BLaER1 (cell line): ENCODE measurements around the gene SYTL1.

Experiments
- H3K27ac ChIP-seq: shearing (Covaris generic); formaldehyde crosslinking; 2 replicates; pipeline ENCODE4 v1.8.1; 2022
- H3K27me3 ChIP-seq: shearing (Covaris generic); formaldehyde crosslinking; 2 replicates; pipeline ENCODE4 v1.8.1; 2022
- H3K36me3 ChIP-seq: shearing (Covaris generic); formaldehyde crosslinking; 2 replicates; pipeline ENCODE4 v1.8.1; 2022
- H3K4me1 ChIP-seq: shearing (Covaris generic); formaldehyde crosslinking; 2 replicates; pipeline ENCODE4 v1.8.1; 2022
- H3K4me2 ChIP-seq: shearing (Covaris generic); formaldehyde crosslinking; 2 replicates; pipeline ENCODE4 v1.8.1; 2022
- H3K4me3 ChIP-seq: shearing (Covaris generic); formaldehyde crosslinking; 2 replicates; pipeline ENCODE4 v1.8.1; 2022
- H3K9ac ChIP-seq: shearing (Covaris generic); formaldehyde crosslinking; 2 replicates; pipeline ENCODE4 v1.8.1; 2022
- H3K9me3 ChIP-seq: shearing (Covaris generic); formaldehyde crosslinking; 2 replicates; pipeline ENCODE4 v1.8.1; 2022
- H4K20me1 ChIP-seq: shearing (Covaris generic); formaldehyde crosslinking; 2 replicates; pipeline ENCODE4 v1.8.1; 2022
- Cebpa-rat ChIP-seq: shearing (Covaris generic); IDR thresholded peaks from 2 replicates; pipeline ENCODE4 v1.8.1; 2022

The SYTL1 gene

GRCh38 chr1:27345272-27345671 is 3.5 kb downstream of the SYTL1 start:
- Histone ChIP-seq H3K4me2 (peak overlapping the region; percentile 28), H3K4me1 (peaks cover 56% of the 10 kb centered on the region), H3K4me3 (no peak overlapping the region), H3K36me3 (peaks cover 52% of the 10 kb centered on the region), H3K9ac (no peak overlapping the region), H3K27me3 (no peaks in the 10 kb centered on the region), H3K9me3 (no peaks in the 10 kb centered on the region), H4K20me1 (peaks cover 6% of the 10 kb centered on the region; the same call in 1 of the 2 replicates), H3K27ac (0 out of 2 replicates have a peak overlapping the region, but pooled peaks have one; percentile 26)
- no peak for TF ChIP-seq Cebpa-rat

DNA sequence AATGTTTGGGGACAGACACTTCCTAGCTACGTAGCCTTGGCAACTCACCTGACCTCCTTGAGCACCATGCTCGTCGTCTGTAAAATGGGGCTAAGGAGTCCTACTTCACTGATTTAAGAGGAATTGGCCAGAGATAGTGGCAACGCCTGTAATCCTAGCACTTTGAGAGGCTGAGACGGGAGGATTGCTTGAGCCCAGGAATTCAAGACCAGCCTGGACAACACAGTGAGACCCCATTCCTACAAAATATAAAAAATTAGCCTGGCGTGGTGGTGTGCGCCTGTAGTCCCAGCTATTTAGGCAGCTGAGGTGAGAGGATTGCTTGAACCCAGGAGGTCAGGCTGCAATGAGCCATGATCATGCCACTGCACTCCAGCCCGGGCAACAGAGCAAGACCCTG is 4.5 kb downstream of the SYTL1 start:
- no peaks in the 10 kb centered on the region for H3K27me3 ChIP-seq
- H3K9me3 ChIP-seq: no peaks in the 10 kb centered on the region
- H3K27ac ChIP-seq: no peak overlapping the region
- peaks cover 6% of the 10 kb centered on the region; the same call in 1 of the 2 replicates for H4K20me1 ChIP-seq
- H3K4me3 ChIP-seq: no peak overlapping the region
- TF ChIP-seq Cebpa-rat: no peak
- H3K4me2 ChIP-seq: no peak overlapping the region
- no peak overlapping the region for H3K9ac ChIP-seq
- H3K36me3 ChIP-seq: peaks cover 63% of the 10 kb centered on the region
- peaks cover 45% of the 10 kb centered on the region for H3K4me1 ChIP-seq

- H3K4me3 ChIP-seq: no peak overlapping the region
- peaks cover 41% of the 10 kb centered on the region for H3K4me1 ChIP-seq
- no peaks in the 10 kb centered on the region for H3K9me3 ChIP-seq
- H3K4me2 ChIP-seq: no peak overlapping the region
- no peak overlapping the region for H3K9ac ChIP-seq
- no peak overlapping the region for H3K27ac ChIP-seq
- H3K27me3 ChIP-seq: no peaks in the 10 kb centered on the region
- H4K20me1 ChIP-seq: peaks cover 6% of the 10 kb centered on the region; the same call in 1 of the 2 replicates
- H3K36me3 ChIP-seq: peaks cover 69% of the 10 kb centered on the region
- no peak for TF ChIP-seq Cebpa-rat
Observed at GRCh38 chr1:27346991-27347624, 5.3 kb downstream of the SYTL1 start.

- Histone ChIP-seq H4K20me1 (peaks cover 6% of the 10 kb centered on the region; the same call in 1 of the 2 replicates), H3K4me1 (peaks cover 22% of the 10 kb centered on the region), H3K4me3 (no peak overlapping the region), H3K27me3 (no peaks in the 10 kb centered on the region), H3K36me3 (peaks cover 77% of the 10 kb centered on the region), H3K9me3 (no peaks in the 10 kb centered on the region), H3K9ac (0 out of 2 replicates have a peak overlapping the region, but pooled peaks have one; percentile 38), H3K4me2 (peak overlapping the region; percentile 56), H3K27ac (peak overlapping the region; percentile 38; the same call in 1 of the 2 replicates)
- no peak for TF ChIP-seq Cebpa-rat
Observed at GRCh38 chr1:27348861-27349783, 7.3 kb downstream of the SYTL1 start.

DNA sequence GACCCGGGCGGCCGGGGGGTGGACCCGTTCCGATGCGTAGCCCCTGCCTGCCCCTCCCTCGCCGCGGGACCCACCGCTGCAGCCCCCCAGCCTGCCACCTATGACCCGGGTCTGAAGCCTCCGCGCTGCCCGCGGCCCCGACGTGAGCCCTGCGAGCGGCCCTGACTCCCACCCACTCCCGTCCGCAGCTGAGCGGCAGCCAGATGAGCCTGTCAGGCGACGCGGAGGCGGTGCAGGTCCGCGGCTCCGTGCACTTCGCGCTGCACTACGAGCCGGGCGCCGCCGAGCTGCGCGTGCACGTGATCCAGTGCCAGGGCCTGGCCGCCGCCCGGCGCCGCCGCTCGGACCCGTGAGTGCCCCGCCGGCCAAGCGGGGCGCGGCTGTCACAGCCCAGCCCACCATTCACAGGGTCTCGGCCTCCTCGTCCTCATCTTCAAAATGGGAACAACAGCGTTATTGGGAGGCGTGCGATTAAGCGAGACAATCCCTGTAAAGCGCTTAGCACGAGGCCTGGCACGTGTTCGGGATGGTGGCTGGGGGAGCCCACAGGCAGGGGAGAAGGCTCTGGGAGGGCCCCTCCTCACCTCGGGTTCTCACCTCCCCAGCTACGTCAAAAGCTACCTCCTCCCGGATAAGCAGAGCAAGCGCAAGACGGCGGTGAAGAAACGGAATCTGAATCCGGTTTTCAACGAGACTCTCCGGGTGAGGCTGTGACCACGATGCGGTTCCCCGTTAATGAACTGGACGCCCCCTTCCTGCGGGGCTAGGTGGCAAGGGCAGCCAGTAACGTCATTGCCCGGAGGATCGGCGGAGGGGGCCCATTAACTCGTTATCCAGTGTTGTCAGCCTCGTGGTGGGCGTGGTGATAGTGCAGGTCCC is 8.2 kb downstream of the SYTL1 start:
- H3K9ac ChIP-seq: no peak overlapping the region
- H3K4me1 ChIP-seq: peaks cover 14% of the 10 kb centered on the region
- H4K20me1 ChIP-seq: peaks cover 4% of the 10 kb centered on the region; the same call in 1 of the 2 replicates
- no peak overlapping the region for H3K27ac ChIP-seq
- H3K4me3 ChIP-seq: no peak overlapping the region
- no peaks in the 10 kb centered on the region for H3K9me3 ChIP-seq
- no peak for TF ChIP-seq Cebpa-rat
- peaks cover 74% of the 10 kb centered on the region for H3K36me3 ChIP-seq
- H3K27me3 ChIP-seq: no peaks in the 10 kb centered on the region
- no peak overlapping the region for H3K4me2 ChIP-seq

DNA sequence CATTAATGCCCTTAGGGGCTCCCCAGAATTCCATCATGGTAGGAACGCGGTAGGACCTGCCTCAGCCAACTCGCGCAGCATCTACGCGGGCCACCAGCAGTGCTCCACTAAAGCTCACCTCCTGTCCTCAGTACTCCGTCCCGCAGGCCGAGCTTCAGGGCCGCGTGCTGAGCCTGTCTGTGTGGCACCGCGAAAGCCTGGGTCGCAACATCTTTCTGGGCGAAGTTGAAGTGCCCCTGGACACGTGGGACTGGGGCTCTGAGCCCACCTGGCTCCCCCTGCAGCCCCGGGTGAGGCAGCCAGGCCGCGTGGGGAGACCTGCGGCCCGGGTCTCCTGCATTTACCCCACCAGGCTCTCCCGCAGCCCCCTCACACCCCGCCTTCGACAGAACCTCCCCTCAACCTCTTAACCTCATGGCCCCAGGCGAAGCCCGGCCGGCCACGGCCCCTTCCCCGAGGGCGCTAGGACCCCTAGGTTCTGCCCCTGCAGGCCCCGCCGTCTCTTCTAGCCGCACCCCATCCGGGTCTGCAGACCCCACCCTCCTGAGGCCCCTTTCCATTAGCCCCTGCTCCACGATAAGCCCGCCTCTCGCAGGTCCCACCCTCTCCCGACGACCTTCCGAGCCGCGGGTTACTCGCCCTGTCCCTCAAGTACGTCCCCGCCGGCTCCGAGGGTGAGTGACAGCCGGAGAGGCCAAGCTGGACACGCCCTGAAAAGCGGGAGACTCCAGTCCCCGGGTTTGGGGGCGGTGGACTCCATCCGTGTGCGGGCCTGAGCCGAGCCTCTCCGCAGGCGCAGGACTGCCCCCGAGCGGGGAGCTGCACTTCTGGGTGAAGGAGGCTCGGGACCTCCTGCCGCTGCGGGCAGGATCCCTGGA is 9.1 kb downstream of the SYTL1 start:
- H3K9me3 ChIP-seq: no peaks in the 10 kb centered on the region
- no peak overlapping the region for H3K9ac ChIP-seq
- H3K4me1 ChIP-seq: peaks cover 14% of the 10 kb centered on the region
- no peak overlapping the region for H3K4me2 ChIP-seq
- no peak overlapping the region for H3K4me3 ChIP-seq
- no peaks in the 10 kb centered on the region for H4K20me1 ChIP-seq
- peaks cover 73% of the 10 kb centered on the region for H3K36me3 ChIP-seq
- no peaks in the 10 kb centered on the region for H3K27me3 ChIP-seq
- TF ChIP-seq Cebpa-rat: no peak
- no peak overlapping the region for H3K27ac ChIP-seq

- H3K27me3 ChIP-seq: no peaks in the 10 kb centered on the region
- H3K27ac ChIP-seq: no peak overlapping the region
- H4K20me1 ChIP-seq: no peaks in the 10 kb centered on the region
- H3K9me3 ChIP-seq: no peaks in the 10 kb centered on the region
- H3K4me1 ChIP-seq: peaks cover 21% of the 10 kb centered on the region
- TF ChIP-seq Cebpa-rat: no peak
- no peak overlapping the region for H3K9ac ChIP-seq
- no peak overlapping the region for H3K4me2 ChIP-seq
- H3K36me3 ChIP-seq: peaks cover 67% of the 10 kb centered on the region
- no peak overlapping the region for H3K4me3 ChIP-seq
Observed at GRCh38 chr1:27351541-27352107, 9.8 kb downstream of the SYTL1 start.

DNA sequence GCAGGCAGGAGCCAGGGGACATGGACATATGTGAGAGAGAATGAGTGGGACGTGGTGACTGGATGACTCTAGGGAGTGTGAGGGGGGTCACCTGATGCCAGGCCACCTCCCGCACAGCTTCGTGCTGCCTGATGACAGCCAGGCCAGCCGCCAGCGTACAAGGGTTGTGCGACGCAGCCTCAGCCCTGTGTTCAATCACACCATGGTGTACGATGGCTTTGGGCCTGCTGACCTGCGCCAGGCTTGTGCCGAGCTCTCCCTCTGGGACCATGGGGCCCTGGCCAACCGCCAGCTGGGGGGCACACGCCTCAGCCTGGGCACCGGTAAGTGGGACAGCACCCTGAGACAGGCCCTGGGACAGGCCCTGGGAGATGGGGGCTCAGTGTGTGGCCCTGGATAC is 11.3 kb downstream of the SYTL1 start:
- no peak overlapping the region for H3K4me2 ChIP-seq
- H3K36me3 ChIP-seq: peaks cover 52% of the 10 kb centered on the region
- no peak for TF ChIP-seq Cebpa-rat
- H3K27me3 ChIP-seq: no peaks in the 10 kb centered on the region
- H3K9ac ChIP-seq: 0 out of 2 replicates have a peak overlapping the region, but pooled peaks have one; percentile 15
- H4K20me1 ChIP-seq: no peaks in the 10 kb centered on the region
- H3K4me1 ChIP-seq: peaks cover 36% of the 10 kb centered on the region
- H3K27ac ChIP-seq: no peak overlapping the region
- H3K9me3 ChIP-seq: no peaks in the 10 kb centered on the region
- no peak overlapping the region for H3K4me3 ChIP-seq
